Gastrocnemius medialis (tissue), 4 donors: ENCODE data around the gene FHOD3. TPM values are rescaled to one million over a fixed set of nuclear protein-coding genes. Genes with fewer than 3 reads are reported as not detected.

Experiments
- ATAC-seq, 2 donors: fragments of 150-250 bp; one replicate each; pipeline ENCODE4 v1.9.1; 2016
- DNase-seq, 2 donors: peaks; one replicate each; pipeline ENCODE4 v3.0.0-alpha.2; 2019
- H3K27ac ChIP-seq, 4 donors: fragments of 200-600 bp; sonication (generic); 1 replicate in 1 of 4; 2 replicates in 3 of 4; pipeline ENCODE4 v1.5.1; 2016 to 2018; ENCODE audit warnings: mild to moderate bottlenecking in 2 of 4, moderate library complexity in 1 of 4
- H3K27me3 ChIP-seq, 3 donors: fragments of 200-600 bp; sonication (generic) in 2 of 3; 1 replicate in 1 of 3; 2 replicates in 2 of 3; pipeline versions ENCODE4 v1.5.1 to v1.6.0; 2016 to 2019; ENCODE audit warnings: mild to moderate bottlenecking in 1 of 3, moderate library complexity in 1 of 3
- H3K36me3 ChIP-seq, 2 donors: fragments of 200-600 bp; sonication (generic) in 1 of 2; one replicate each; pipeline ENCODE4 v1.5.1; 2017 to 2018
- H3K4me1 ChIP-seq, 2 donors: fragments of 200-600 bp; sonication (generic) in 1 of 2; one replicate each; pipeline ENCODE4 v1.5.1; 2016 to 2017; ENCODE audit warnings: mild to moderate bottlenecking in 2 of 2
- H3K4me3 ChIP-seq, 4 donors: fragments of 200-600 bp; sonication (generic) in 3 of 4; 1 replicate in 1 of 4; 2 replicates in 3 of 4; pipeline ENCODE4 v1.5.1; 2016 to 2019; ENCODE audit warnings: mild to moderate bottlenecking in 2 of 4
- H3K9me3 ChIP-seq, 3 donors: fragments of 200-600 bp; sonication (generic) in 2 of 3; 1 replicate in 1 of 3; 2 replicates in 2 of 3; pipeline ENCODE4 v1.5.1; 2016 to 2019
- POLR2A ChIP-seq, 2 donors: fragments of 450-650 bp; IDR thresholded peaks; one replicate each; pipeline ENCODE4 v1.6.1; 2017; ENCODE audit warnings: antibody characterized with exemption in 2 of 2, mild to moderate bottlenecking in 2 of 2, moderate library complexity in 2 of 2
- in situ Hi-C, 4 donors: fragments of 200-750 bp; cut with MboI; loops; one replicate each; pipeline versions ENCODE4 v1.15.0 to v1.8.0; 2017; ENCODE audit warnings: low sequenced_read_pairs in 4 of 4
- intact Hi-C: fragments of 100-400 bp; cut with DNase I; formaldehyde crosslinking; loops from one replicate; pipeline ENCODE4 v1.15.1; 2023; ENCODE audit warnings: low total_unique reads
- total RNA-seq, 4 donors: library from RNA; depleted of rRNA; stranded (reverse); fragments of >200 nt; gene quantifications; one replicate each; pipeline versions ENCODE4 v1.1.0 to v1.2.3, GENCODE V29; 2016
- TF ChIP-seq, protein P1 (sequence below), 5 experiments: fragments of 450-650 bp in 3 of 5; fragments of 200-600 bp in 2 of 5; sonication (generic) in 2 of 5; IDR thresholded peaks in 4 of 5; conservative IDR thresholded peaks in 1 of 5; 1 replicate in 4 of 5; 2 replicates in 1 of 5; pipeline ENCODE4 v1.5.1; 2016 to 2019; ENCODE audit warnings: antibody characterized with exemption in 5 of 5, mild to moderate bottlenecking in 3 of 5, moderate library complexity in 3 of 5

FHOD3 gene
- total RNA-seq, 4 donors from 2014 or later: 10.0 to 32.5 (median 17.0) TPM

DNA sequence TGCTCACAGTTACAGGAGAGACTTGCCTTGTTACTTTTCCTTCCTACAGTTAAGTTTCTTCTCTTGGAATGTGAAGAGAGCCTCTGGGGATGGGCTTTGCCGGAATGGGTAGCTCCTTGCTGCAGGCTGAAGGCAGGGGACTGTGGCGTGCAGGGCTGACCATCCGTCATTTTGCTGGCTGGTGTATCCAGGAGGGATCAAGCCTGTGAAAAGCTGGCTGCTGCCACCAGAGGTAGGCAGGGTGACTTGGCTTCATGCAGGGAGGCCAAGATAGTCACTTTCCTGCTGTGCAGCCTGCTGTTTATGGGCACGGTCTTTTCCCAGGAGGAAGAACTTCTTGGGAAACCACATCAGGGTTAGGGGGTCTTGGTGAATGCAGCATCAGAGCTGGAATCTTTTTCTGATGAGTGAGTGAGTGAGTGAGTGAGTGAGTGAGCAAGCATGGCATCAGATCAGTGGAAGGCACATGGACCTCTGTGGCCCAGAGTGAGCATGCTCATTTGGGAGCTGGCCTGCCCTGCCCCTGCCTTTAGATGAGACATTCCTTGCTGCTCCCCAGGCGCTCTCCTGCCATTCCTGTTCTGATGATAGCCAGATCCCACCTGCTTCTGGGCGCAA is 33.0 kb downstream of the FHOD3 start:
- DNase-seq (no peak), ATAC-seq (no peak)
- H3K4me3 ChIP-seq: no peak overlapping the region
- no peak overlapping the region for H3K27ac ChIP-seq
- intact Hi-C loops: no loop called here
- H3K9me3 ChIP-seq: no peaks in the 10 kb centered on the region
- peaks cover 9 to 11% of the 10 kb centered on the region in 2 donors for H3K4me1 ChIP-seq
- no peaks in the 10 kb centered on the region for H3K27me3 ChIP-seq
- TF ChIP-seq, protein P1, sequence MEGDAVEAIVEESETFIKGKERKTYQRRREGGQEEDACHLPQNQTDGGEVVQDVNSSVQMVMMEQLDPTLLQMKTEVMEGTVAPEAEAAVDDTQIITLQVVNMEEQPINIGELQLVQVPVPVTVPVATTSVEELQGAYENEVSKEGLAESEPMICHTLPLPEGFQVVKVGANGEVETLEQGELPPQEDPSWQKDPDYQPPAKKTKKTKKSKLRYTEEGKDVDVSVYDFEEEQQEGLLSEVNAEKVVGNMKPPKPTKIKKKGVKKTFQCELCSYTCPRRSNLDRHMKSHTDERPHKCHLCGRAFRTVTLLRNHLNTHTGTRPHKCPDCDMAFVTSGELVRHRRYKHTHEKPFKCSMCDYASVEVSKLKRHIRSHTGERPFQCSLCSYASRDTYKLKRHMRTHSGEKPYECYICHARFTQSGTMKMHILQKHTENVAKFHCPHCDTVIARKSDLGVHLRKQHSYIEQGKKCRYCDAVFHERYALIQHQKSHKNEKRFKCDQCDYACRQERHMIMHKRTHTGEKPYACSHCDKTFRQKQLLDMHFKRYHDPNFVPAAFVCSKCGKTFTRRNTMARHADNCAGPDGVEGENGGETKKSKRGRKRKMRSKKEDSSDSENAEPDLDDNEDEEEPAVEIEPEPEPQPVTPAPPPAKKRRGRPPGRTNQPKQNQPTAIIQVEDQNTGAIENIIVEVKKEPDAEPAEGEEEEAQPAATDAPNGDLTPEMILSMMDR (IDR thresholded peaks at IDR 0.05 in 4 of 5, conservative IDR thresholded peaks at IDR 0.05 in 1 of 5): no peak
- TF ChIP-seq POLR2A (IDR thresholded peaks at IDR 0.05): no peak
- no peaks in the 10 kb centered on the region for H3K36me3 ChIP-seq
- in situ Hi-C loops: no loop called here

DNA sequence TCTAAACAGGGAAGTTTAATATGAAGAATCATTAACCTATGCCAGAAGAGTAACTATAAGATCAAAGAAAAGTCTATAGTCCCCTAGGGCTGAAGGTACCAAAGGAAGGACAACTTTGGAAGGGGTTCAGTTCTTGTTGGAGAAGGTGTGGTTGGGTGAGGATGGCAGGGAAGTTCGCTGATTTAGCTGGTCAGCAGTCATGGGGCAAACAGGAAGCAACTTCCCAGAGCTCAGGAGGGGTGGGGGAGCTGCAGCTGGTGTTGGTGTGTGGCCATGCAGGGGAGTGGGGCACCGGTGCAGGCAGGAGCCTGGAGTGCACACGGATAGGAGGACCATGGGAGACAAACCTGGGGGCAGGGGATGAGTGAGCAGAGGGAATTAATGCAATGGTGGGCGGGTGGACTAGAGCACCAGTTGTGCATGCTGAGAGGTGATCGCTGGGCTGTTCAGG is 34.0 kb downstream of the FHOD3 start:
- DNase-seq: no peak

DNA sequence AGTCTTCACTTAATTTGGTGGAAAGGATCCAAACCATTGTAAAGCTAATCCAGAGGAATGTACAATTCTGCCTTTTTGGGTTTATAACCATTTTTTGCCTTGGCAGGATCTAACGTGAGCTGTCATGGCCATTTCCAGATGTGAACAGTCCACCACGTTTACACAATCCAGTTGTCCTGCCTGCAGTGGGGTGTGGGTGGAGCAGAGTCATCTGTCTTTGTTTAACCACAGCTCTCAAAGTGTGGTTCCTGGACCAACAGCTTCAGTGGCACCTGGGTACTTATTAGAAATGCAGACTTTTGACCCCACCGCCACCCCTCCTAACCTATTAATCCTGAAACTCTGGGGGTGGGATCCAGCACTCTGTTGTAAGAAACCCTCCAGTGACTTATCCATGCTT is 35.9 kb downstream of the FHOD3 start:
- TF ChIP-seq, protein P1 (IDR thresholded peaks at IDR 0.05 in 4 of 5, conservative IDR thresholded peaks at IDR 0.05 in 1 of 5): no peak
- no peak for TF ChIP-seq POLR2A (IDR thresholded peaks at IDR 0.05)
- intact Hi-C loops: no loop called here
- peaks cover 9 to 11% of the 10 kb centered on the region in 2 donors for H3K4me1 ChIP-seq
- H3K36me3 ChIP-seq: no peaks in the 10 kb centered on the region
- H3K27me3 ChIP-seq: no peaks in the 10 kb centered on the region
- DNase-seq (no peak), ATAC-seq (no peak)
- no peaks in the 10 kb centered on the region for H3K9me3 ChIP-seq
- H3K4me3 ChIP-seq: no peak overlapping the region
- in situ Hi-C loops: no loop called here
- H3K27ac ChIP-seq: no peak overlapping the region

More for the DNA sequence above, 34.0 kb downstream of the FHOD3 start:
- Histone ChIP-seq H3K4me3 (no peak overlapping the region), H3K36me3 (no peaks in the 10 kb centered on the region), H3K27me3 (no peaks in the 10 kb centered on the region), H3K9me3 (no peaks in the 10 kb centered on the region), H3K27ac (no peak overlapping the region), H3K4me1 (peaks cover 8 to 9% of the 10 kb centered on the region in 2 donors)
- TF ChIP-seq POLR2A (IDR thresholded peaks at IDR 0.05): no peak
- TF ChIP-seq, protein P1 (IDR thresholded peaks at IDR 0.05 in 4 of 5, conservative IDR thresholded peaks at IDR 0.05 in 1 of 5): no peak
- intact Hi-C loops (no loop called here), in situ Hi-C loops (no loop called here)
- no peak for ATAC-seq

DNA sequence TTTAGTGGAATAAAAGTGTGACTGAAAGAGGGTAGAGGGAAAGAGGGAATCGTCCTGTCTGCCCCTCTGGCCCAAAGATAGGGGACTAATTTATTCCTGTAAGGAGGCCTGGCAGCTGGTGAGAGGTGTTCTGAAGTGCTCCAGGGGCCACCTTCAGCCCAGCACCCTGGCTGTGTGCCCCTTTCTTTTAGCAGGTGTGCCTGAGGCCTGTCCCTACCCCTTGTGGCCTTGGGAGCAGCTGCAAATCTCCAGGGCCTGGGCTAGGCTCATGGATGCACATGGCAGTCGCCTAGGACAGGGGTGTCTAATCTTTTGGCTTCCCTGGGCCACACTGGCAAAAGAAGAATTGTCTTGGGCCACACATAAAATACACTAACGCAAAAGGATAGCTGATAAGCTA is 37.3 kb downstream of the FHOD3 start:
- ATAC-seq (no peak), DNase-seq (no peak)
- no peak overlapping the region for H3K4me3 ChIP-seq
- intact Hi-C loops: no loop called here
- H3K27me3 ChIP-seq: no peaks in the 10 kb centered on the region
- H3K36me3 ChIP-seq: no peaks in the 10 kb centered on the region
- TF ChIP-seq POLR2A (IDR thresholded peaks at IDR 0.05): no peak
- TF ChIP-seq, protein P1 (IDR thresholded peaks at IDR 0.05 in 4 of 5, conservative IDR thresholded peaks at IDR 0.05 in 1 of 5): no peak
- peaks cover 7 to 18% of the 10 kb centered on the region in 2 donors for H3K4me1 ChIP-seq
- no peaks in the 10 kb centered on the region for H3K9me3 ChIP-seq
- in situ Hi-C loops: no loop called here
- H3K27ac ChIP-seq: no peak overlapping the region
